LNCaP clone FGC (cell line): ENCODE measurements around the gene ATF5.

Source experiments
- DNase-seq: peaks from one replicate; pipeline ENCODE4 v3.0.0-alpha.2; 2011; ENCODE audit warnings: low read depth
- H3K4me3 ChIP-seq: 2 replicates; pipeline ENCODE4 v1.5.1; 2011; ENCODE audit warnings: mild to moderate bottlenecking, low read depth, low read length, control low read depth
- TF ChIP-seq, protein P1 (sequence below): IDR thresholded peaks from 2 replicates; pipeline ENCODE4 v1.5.1; 2012; ENCODE audit warnings: mild to moderate bottlenecking; ENCODE audit not compliant: control insufficient read depth, insufficient read depth; ENCODE audit errors: extremely low read depth

Gene ATF5

DNA sequence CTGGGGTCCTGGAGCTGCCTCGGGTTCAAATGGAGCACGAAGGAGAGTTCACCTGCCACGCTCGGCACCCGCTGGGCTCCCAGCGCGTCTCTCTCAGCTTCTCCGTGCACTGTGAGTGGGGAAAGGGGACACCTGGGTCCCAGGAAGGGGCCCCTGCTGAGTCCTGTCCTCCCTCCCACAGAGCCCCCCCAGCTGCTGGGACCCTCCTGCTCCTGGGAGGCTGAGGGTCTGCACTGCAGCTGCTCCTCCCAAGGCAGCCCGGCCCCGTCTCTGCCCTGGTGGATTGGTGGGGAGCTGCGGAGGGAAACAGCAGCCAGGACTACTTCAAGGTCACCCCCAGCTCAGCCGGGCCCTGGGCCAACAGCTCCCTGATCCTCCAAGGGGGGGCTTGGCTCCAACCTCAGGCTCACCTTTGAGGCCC is 43.0 kb downstream of the ATF5 start:
- TF ChIP-seq, protein P1, sequence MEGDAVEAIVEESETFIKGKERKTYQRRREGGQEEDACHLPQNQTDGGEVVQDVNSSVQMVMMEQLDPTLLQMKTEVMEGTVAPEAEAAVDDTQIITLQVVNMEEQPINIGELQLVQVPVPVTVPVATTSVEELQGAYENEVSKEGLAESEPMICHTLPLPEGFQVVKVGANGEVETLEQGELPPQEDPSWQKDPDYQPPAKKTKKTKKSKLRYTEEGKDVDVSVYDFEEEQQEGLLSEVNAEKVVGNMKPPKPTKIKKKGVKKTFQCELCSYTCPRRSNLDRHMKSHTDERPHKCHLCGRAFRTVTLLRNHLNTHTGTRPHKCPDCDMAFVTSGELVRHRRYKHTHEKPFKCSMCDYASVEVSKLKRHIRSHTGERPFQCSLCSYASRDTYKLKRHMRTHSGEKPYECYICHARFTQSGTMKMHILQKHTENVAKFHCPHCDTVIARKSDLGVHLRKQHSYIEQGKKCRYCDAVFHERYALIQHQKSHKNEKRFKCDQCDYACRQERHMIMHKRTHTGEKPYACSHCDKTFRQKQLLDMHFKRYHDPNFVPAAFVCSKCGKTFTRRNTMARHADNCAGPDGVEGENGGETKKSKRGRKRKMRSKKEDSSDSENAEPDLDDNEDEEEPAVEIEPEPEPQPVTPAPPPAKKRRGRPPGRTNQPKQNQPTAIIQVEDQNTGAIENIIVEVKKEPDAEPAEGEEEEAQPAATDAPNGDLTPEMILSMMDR: no peak
- no peak overlapping the region for H3K4me3 ChIP-seq
- DNase-seq: no peak

DNA sequence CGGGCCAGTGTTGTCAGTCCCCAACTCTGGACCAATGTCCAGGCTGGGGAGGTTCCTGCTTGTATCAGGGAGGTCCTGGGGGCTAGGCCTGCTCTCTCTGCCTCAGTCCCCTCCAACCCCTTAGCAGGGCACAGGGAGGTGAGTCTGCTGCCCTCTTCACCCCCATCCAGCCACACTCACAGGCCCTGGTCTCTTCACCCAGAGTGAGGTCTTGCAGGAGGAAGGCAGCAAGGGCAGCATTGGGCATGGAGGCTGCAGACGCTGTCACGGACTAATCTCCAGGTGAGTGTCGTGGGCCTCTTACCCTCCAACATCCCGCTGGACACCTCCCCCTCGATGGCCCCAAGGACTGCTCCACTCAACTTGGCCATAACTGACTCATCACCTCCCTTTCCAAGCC is 43.8 kb downstream of the ATF5 start:
- TF ChIP-seq, protein P1: no peak
- no peak for DNase-seq
- H3K4me3 ChIP-seq: no peak overlapping the region

DNA sequence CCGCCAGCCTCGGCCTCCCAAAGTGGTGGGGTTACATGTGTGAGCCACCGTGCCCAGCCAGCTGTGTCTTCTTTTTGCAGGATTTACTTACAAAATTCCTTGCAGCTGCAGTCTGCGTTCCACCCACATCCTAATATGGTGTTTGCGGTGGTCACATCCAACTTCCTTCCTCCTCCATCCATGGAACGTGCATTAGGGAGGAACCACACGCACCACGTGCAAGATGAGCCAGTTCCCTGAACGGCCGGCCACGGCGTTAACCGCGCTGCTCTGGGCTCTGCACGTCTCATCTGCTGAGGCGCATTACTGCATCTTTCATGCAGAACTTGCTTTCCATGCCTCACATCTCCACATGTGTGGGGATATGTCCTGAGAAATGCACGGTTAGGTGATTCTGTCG is 45.0 kb downstream of the ATF5 start:
- TF ChIP-seq, protein P1: no peak
- no peak for DNase-seq
- H3K4me3 ChIP-seq: no peak overlapping the region

DNA sequence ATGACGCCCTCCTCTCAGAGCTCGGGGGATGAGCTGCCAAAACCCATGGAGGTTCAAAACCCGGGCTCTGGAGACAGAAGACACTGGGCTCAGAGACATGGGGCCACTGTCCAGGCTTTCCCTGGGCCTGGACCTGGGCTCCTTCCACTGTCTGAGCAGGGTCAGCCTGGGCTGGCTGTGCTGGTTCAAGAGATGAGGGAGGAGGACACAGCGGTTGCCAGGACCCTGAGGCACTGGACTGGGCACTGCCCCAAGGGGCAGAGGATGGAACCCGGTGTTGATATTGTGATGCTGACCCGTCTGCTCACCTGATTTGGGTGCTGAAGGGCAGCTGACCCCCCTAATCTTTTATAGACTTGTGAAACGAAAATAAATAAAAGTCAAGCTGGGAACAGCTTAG is 46.0 kb downstream of the ATF5 start:
- no peak overlapping the region for H3K4me3 ChIP-seq
- TF ChIP-seq, protein P1: no peak
- DNase-seq: no peak

DNA sequence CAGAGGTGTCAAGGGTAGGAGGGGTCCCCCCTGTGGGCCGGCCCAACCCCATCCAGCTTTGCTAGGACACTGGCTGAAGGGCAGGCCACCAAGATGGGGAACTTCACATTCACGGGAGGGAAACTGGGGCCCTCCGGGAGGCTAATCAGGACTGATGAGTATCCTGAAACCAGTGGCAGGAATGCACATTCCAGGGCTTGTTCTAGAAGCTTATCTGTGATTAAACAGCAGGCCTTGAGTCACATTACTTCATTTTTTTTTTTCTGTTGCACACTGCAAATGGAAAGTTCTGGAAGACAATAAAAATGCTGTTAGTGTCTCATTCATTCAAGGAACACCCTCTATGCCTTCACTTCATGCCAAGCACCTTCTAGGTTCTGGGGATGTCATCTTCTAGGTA is 47.5 kb downstream of the ATF5 start:
- TF ChIP-seq, protein P1: no peak
- H3K4me3 ChIP-seq: no peak overlapping the region
- DNase-seq: no peak

DNA sequence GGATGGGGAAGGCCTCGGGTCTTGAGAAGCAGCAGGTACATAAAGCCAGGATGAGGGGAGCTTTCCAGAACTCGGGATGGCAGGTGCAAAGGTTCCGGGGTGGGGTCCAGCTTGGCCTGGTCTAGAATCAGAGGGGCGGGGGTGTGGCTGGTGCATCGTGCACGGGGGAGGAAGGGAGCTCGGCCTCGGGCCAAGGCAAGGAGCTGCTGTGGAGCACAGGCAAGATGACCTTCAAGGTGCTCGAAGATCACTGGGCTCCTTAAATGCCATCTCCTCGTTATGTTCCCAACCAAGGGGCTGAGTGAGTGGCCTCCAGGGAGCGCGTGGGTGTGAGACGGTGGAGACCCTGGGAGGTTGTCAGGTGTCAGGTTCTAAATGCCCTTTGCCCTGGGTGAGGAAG is 48.1 kb downstream of the ATF5 start:
- TF ChIP-seq, protein P1: no peak
- no peak overlapping the region for H3K4me3 ChIP-seq
- no peak for DNase-seq

DNA sequence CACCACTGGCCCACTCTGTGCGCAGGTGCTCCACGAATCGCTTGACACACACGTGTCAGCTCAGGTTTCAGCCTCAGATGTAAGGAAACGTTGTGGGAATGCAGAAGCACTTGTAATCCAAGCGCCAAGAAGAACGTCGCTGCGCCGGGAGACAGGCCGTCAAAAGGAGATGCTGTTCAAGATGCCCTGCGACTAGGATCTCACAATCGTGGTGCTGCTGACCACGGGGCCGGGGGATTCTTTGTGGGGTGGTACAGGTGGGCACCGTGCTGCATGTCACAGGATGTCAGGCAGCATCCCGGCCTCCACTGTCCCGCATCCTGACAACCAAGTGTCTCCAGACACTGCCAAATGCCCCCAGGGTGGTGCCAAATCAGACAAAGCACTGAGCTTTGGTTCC is 48.9 kb downstream of the ATF5 start:
- no peak overlapping the region for H3K4me3 ChIP-seq
- TF ChIP-seq, protein P1: no peak
- DNase-seq: no peak
